Measurements from ENCODE around the gene BORA. TPM values are rescaled to one million over a fixed set of nuclear protein-coding genes. Genes with fewer than 3 reads are reported as not detected.

The BORA gene
- total and polyA plus RNA-seq, 10 of the 15 experiments (the other 5 are each of a cell fraction or from before 2014, with no cell fraction given), result 15.1 to 38.7 (median 23.2) TPM

DNA sequence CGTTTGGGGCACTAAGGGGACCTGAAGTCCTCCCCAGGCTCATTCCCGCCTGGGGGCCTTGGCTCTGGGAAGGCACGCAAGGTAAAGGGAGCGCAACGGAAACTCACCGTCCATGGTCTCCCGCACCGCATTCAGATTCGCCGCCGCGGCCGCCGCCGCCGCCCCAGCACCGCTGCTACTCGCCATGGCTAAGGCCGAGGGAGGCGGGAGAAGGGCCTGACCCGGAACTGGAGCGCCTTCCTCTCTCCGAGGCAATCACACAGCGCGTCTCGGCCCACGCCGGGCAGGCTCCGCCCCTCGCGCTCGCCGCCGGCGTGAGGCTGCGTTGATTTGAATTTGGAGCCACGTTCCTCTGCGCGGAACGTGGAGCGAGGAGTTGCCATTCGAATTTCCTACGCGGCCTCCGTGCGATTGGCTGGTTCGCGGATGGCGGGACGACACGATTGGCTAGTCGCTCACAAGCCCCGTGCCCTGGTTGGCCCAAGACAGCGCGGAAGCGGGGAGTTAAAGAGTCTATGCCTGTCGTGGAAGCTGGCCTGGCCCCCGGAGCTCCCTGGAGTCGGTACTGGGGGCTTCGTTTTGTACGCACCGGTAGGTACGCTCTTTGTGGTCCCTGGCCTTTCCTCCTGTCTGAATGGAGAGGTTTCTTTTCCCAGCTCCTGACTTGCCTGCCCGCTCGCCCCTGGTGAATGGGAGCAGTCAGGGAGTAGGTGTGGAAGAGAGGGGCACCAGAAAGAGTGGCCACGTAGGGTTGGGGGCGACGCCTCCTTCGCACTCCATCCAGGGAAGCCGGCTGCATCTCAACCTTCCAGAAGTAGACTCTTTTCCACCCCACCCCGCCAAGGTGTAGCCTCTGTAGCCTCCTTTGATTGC, at the start of gene BORA, which contains the start of gene MZT1 (continued):
- peak; percentile 37 for TF ChIP-seq HCFC1 (IDR thresholded peaks at IDR 0.05; ENCODE audit: low read length)
- TF ChIP-seq RAD21 (IDR thresholded peaks at IDR 0.05; ENCODE audit: insufficient read depth, low read depth, low read length), result no peak
- TF ChIP-seq, protein P1, sequence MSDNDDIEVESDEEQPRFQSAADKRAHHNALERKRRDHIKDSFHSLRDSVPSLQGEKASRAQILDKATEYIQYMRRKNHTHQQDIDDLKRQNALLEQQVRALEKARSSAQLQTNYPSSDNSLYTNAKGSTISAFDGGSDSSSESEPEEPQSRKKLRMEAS (IDR thresholded peaks at IDR 0.05; ENCODE audit: low read depth, low read length), result peak; percentile 96
- TF ChIP-seq EGR1 (IDR thresholded peaks at IDR 0.05; ENCODE audit: borderline replicate concordance in 1 of 2, low read depth in 2 of 2, low read length in 2 of 2), result peak in 1 of 2 experiments; percentile 76; a peak in 1 of 3 replicates
- peak; percentile 73 to 86 for TF ChIP-seq BHLHE40 (IDR thresholded peaks at IDR 0.05; ENCODE audit: borderline replicate concordance in 1 of 2, low read depth in 2 of 2, low read length in 1 of 2)
- peak; percentile 51 for TF ChIP-seq NFYA (IDR thresholded peaks at IDR 0.05; ENCODE audit: borderline replicate concordance, low read depth, low read length)
- TF ChIP-seq, protein P2, sequence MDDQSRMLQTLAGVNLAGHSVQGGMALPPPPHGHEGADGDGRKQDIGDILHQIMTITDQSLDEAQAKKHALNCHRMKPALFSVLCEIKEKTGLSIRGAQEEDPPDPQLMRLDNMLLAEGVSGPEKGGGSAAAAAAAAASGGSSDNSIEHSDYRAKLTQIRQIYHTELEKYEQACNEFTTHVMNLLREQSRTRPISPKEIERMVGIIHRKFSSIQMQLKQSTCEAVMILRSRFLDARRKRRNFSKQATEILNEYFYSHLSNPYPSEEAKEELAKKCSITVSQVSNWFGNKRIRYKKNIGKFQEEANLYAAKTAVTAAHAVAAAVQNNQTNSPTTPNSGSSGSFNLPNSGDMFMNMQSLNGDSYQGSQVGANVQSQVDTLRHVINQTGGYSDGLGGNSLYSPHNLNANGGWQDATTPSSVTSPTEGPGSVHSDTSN (IDR thresholded peaks at IDR 0.05; ENCODE audit: insufficient replicate concordance, low read depth, low read length), result no peak
- TF ChIP-seq, protein P3, sequence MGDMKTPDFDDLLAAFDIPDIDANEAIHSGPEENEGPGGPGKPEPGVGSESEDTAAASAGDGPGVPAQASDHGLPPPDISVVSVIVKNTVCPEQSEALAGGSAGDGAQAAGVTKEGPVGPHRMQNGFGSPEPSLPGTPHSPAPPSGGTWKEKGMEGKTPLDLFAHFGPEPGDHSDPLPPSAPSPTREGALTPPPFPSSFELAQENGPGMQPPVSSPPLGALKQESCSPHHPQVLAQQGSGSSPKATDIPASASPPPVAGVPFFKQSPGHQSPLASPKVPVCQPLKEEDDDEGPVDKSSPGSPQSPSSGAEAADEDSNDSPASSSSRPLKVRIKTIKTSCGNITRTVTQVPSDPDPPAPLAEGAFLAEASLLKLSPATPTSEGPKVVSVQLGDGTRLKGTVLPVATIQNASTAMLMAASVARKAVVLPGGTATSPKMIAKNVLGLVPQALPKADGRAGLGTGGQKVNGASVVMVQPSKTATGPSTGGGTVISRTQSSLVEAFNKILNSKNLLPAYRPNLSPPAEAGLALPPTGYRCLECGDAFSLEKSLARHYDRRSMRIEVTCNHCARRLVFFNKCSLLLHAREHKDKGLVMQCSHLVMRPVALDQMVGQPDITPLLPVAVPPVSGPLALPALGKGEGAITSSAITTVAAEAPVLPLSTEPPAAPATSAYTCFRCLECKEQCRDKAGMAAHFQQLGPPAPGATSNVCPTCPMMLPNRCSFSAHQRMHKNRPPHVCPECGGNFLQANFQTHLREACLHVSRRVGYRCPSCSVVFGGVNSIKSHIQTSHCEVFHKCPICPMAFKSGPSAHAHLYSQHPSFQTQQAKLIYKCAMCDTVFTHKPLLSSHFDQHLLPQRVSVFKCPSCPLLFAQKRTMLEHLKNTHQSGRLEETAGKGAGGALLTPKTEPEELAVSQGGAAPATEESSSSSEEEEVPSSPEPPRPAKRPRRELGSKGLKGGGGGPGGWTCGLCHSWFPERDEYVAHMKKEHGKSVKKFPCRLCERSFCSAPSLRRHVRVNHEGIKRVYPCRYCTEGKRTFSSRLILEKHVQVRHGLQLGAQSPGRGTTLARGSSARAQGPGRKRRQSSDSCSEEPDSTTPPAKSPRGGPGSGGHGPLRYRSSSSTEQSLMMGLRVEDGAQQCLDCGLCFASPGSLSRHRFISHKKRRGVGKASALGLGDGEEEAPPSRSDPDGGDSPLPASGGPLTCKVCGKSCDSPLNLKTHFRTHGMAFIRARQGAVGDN (IDR thresholded peaks at IDR 0.05), result peak; percentile 66
- TF ChIP-seq, protein P4, sequence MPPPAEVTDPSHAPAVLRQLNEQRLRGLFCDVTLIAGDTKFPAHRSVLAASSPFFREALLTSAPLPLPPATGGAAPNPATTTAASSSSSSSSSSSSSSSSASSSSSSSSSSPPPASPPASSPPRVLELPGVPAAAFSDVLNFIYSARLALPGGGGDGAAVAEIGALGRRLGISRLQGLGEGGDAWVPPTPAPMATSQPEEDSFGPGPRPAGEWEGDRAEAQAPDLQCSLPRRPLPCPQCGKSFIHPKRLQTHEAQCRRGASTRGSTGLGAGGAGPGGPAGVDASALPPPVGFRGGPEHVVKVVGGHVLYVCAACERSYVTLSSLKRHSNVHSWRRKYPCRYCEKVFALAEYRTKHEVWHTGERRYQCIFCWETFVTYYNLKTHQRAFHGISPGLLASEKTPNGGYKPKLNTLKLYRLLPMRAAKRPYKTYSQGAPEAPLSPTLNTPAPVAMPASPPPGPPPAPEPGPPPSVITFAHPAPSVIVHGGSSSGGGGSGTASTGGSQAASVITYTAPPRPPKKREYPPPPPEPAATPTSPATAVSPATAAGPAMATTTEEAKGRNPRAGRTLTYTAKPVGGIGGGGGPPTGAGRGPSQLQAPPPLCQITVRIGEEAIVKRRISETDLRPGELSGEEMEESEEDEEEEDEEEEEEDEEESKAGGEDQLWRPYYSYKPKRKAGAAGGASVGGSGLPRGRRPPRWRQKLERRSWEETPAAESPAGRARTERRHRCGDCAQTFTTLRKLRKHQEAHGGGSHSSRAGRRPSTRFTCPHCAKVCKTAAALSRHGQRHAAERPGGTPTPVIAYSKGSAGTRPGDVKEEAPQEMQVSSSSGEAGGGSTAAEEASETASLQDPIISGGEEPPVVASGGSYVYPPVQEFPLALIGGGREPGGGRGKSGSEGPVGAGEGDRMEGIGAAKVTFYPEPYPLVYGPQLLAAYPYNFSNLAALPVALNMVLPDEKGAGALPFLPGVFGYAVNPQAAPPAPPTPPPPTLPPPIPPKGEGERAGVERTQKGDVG (CRISPR knock-in tag; IDR thresholded peaks at IDR 0.05), result no peak
- TF ChIP-seq, protein P5, sequence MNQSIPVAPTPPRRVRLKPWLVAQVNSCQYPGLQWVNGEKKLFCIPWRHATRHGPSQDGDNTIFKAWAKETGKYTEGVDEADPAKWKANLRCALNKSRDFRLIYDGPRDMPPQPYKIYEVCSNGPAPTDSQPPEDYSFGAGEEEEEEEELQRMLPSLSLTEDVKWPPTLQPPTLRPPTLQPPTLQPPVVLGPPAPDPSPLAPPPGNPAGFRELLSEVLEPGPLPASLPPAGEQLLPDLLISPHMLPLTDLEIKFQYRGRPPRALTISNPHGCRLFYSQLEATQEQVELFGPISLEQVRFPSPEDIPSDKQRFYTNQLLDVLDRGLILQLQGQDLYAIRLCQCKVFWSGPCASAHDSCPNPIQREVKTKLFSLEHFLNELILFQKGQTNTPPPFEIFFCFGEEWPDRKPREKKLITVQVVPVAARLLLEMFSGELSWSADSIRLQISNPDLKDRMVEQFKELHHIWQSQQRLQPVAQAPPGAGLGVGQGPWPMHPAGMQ (IDR thresholded peaks at IDR 0.05; ENCODE audit: borderline replicate concordance), result no peak
- peak; percentile 81; the same call in 1 of the 2 replicates for TF ChIP-seq CREB1 (IDR thresholded peaks at IDR 0.05; ENCODE audit: low read depth)
- TF ChIP-seq, protein P6, sequence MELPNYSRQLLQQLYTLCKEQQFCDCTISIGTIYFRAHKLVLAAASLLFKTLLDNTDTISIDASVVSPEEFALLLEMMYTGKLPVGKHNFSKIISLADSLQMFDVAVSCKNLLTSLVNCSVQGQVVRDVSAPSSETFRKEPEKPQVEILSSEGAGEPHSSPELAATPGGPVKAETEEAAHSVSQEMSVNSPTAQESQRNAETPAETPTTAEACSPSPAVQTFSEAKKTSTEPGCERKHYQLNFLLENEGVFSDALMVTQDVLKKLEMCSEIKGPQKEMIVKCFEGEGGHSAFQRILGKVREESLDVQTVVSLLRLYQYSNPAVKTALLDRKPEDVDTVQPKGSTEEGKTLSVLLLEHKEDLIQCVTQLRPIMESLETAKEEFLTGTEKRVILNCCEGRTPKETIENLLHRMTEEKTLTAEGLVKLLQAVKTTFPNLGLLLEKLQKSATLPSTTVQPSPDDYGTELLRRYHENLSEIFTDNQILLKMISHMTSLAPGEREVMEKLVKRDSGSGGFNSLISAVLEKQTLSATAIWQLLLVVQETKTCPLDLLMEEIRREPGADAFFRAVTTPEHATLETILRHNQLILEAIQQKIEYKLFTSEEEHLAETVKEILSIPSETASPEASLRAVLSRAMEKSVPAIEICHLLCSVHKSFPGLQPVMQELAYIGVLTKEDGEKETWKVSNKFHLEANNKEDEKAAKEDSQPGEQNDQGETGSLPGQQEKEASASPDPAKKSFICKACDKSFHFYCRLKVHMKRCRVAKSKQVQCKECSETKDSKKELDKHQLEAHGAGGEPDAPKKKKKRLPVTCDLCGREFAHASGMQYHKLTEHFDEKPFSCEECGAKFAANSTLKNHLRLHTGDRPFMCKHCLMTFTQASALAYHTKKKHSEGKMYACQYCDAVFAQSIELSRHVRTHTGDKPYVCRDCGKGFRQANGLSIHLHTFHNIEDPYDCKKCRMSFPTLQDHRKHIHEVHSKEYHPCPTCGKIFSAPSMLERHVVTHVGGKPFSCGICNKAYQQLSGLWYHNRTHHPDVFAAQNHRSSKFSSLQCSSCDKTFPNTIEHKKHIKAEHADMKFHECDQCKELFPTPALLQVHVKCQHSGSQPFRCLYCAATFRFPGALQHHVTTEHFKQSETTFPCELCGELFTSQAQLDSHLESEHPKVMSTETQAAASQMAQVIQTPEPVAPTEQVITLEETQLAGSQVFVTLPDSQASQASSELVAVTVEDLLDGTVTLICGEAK (IDR thresholded peaks at IDR 0.05; ENCODE audit: borderline replicate concordance), result peak; percentile 70; the same call in 1 of the 2 replicates
